Measurements from ENCODE around the gene OPRM1.

OPRM1 gene

DNA sequence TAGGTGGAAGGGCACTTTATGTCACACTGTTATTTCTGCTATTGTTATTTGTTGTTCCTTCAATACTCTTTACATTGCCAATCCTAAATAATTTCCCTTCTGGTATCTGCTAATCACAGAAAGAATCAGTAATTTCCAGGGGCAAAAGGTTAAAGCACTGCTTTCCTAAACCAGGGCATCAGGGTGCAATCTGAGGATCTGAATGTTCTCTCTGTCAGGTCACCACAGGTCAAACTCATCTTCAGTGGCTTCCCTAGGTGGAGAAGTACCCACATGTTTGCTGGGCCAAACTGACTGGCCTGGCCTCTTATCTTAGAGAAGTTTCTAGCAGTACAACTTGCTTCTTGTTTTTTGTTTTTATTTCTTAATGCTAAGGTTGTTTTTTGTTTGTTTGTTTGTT, 118.7 kb downstream of the OPRM1 start:
- Histone ChIP-seq H3K27me3 (ENCODE audit: control insufficient read depth, low read length) (peaks cover 5% of the 10 kb centered on the region; the same call in 1 of the 2 replicates), H3K27ac (ENCODE audit: low read depth, low read length) (no peak overlapping the region)

DNA sequence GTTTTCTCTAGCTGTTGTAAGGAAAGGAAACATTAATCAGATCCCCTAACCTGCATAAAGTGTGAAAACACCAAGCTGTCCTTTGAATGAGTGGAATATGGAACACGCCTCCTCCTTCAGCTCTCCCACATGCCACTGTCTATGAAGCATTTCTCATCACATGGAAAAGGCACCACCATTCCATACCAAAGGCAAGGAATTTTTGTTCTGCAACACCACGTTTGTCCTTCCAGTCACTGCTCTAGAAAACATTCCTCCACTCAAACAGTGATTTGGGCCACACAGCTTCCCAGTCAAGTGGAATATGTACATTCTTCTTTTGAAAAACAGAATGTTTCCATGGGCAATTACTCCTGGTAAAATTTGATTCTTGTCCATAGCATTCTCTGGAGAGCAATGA, 120.1 kb downstream of the OPRM1 start:
- TF ChIP-seq, protein P1, sequence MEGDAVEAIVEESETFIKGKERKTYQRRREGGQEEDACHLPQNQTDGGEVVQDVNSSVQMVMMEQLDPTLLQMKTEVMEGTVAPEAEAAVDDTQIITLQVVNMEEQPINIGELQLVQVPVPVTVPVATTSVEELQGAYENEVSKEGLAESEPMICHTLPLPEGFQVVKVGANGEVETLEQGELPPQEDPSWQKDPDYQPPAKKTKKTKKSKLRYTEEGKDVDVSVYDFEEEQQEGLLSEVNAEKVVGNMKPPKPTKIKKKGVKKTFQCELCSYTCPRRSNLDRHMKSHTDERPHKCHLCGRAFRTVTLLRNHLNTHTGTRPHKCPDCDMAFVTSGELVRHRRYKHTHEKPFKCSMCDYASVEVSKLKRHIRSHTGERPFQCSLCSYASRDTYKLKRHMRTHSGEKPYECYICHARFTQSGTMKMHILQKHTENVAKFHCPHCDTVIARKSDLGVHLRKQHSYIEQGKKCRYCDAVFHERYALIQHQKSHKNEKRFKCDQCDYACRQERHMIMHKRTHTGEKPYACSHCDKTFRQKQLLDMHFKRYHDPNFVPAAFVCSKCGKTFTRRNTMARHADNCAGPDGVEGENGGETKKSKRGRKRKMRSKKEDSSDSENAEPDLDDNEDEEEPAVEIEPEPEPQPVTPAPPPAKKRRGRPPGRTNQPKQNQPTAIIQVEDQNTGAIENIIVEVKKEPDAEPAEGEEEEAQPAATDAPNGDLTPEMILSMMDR (IDR thresholded peaks at IDR 0.05; ENCODE audit: low read depth, low read length, poor library complexity, severe bottlenecking) = no peak
- no peak for TF ChIP-seq EZH2phosphoT487 (IDR thresholded peaks at IDR 0.05; ENCODE audit: borderline replicate concordance, low read length)
- H3K27me3 ChIP-seq (ENCODE audit: control insufficient read depth, low read length) = peaks cover 5% of the 10 kb centered on the region; the same call in 1 of the 2 replicates
- no peaks in the 10 kb centered on the region for H3K36me3 ChIP-seq (ENCODE audit: control insufficient read depth, low read length)
- H3F3A ChIP-seq (ENCODE audit: control insufficient read depth, insufficient read depth) = no peaks in the 10 kb centered on the region
- no peaks in the 10 kb centered on the region for H3K4me1 ChIP-seq (ENCODE audit: control insufficient read depth, low read length)
- H3K4me2 ChIP-seq (ENCODE audit: low read length) = no peak overlapping the region
- no peaks in the 10 kb centered on the region for H4K20me1 ChIP-seq (ENCODE audit: control insufficient read depth, insufficient read depth, low read depth, low read length)
- H3K4me3 ChIP-seq (ENCODE audit: low read length) = no peak overlapping the region
- H3K79me2 ChIP-seq (ENCODE audit: control insufficient read depth, low read length) = no peaks in the 10 kb centered on the region
- no peak overlapping the region for H3K27ac ChIP-seq (ENCODE audit: low read depth, low read length)
- H3K9me3 ChIP-seq (ENCODE audit: control insufficient read depth, insufficient read depth, low read length) = no peaks in the 10 kb centered on the region
- no peaks in the 10 kb centered on the region; the same call in 1 of the 2 replicates for H3K9me2 ChIP-seq (replicated peaks; ENCODE audit: control insufficient read depth, low read length)

More for the DNA sequence above, 118.7 kb downstream of the OPRM1 start:
- no peaks in the 10 kb centered on the region for H3K79me2 ChIP-seq (ENCODE audit: control insufficient read depth, low read length)
- no peaks in the 10 kb centered on the region for H3K4me1 ChIP-seq (ENCODE audit: control insufficient read depth, low read length)
- H3K36me3 ChIP-seq (ENCODE audit: control insufficient read depth, low read length) = no peaks in the 10 kb centered on the region
- H3K4me3 ChIP-seq (ENCODE audit: low read length) = no peak overlapping the region
- no peaks in the 10 kb centered on the region; the same call in 1 of the 2 replicates for H3K9me2 ChIP-seq (replicated peaks; ENCODE audit: control insufficient read depth, low read length)
- H3F3A ChIP-seq (ENCODE audit: control insufficient read depth, insufficient read depth) = no peaks in the 10 kb centered on the region
- no peak overlapping the region for H3K4me2 ChIP-seq (ENCODE audit: low read length)
- no peaks in the 10 kb centered on the region for H3K9me3 ChIP-seq (ENCODE audit: control insufficient read depth, insufficient read depth, low read length)
- no peaks in the 10 kb centered on the region for H4K20me1 ChIP-seq (ENCODE audit: control insufficient read depth, insufficient read depth, low read depth, low read length)
- TF ChIP-seq EZH2phosphoT487 (IDR thresholded peaks at IDR 0.05; ENCODE audit: borderline replicate concordance, low read length) = no peak
- TF ChIP-seq, protein P1 (IDR thresholded peaks at IDR 0.05; ENCODE audit: low read depth, low read length, poor library complexity, severe bottlenecking) = no peak

DNA sequence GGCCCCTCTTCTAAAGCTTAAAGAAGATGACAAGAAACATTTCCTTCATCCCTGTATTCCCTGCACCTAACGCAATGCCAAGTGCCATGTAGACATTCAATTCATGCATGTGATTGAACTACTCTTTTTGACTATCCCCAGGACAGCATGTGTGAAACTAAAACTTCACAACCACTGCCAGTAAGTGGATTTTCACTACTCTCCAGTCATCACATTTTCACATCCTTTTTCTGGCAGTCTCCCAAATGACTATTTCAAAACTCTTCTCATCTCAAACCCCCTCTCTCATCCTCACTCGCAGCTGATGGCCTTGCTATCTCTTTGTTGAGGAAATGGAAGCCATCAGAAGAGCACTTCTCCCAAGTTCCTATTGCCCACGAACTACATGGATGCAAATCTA, 122.6 kb downstream of the OPRM1 start:
- no peaks in the 10 kb centered on the region; the same call in 1 of the 2 replicates for H3K9me2 ChIP-seq (replicated peaks; ENCODE audit: control insufficient read depth, low read length)
- H3K36me3 ChIP-seq (ENCODE audit: control insufficient read depth, low read length) = no peaks in the 10 kb centered on the region
- peaks cover 5% of the 10 kb centered on the region; the same call in 1 of the 2 replicates for H3K27me3 ChIP-seq (ENCODE audit: control insufficient read depth, low read length)
- H3K4me3 ChIP-seq (ENCODE audit: low read length) = no peak overlapping the region
- no peaks in the 10 kb centered on the region for H4K20me1 ChIP-seq (ENCODE audit: control insufficient read depth, insufficient read depth, low read depth, low read length)
- H3K79me2 ChIP-seq (ENCODE audit: control insufficient read depth, low read length) = no peaks in the 10 kb centered on the region
- H3F3A ChIP-seq (ENCODE audit: control insufficient read depth, insufficient read depth) = no peaks in the 10 kb centered on the region
- H3K4me2 ChIP-seq (ENCODE audit: low read length) = no peak overlapping the region
- H3K27ac ChIP-seq (ENCODE audit: low read depth, low read length) = no peak overlapping the region
- TF ChIP-seq EZH2phosphoT487 (IDR thresholded peaks at IDR 0.05; ENCODE audit: borderline replicate concordance, low read length) = no peak
- TF ChIP-seq, protein P1 (IDR thresholded peaks at IDR 0.05; ENCODE audit: low read depth, low read length, poor library complexity, severe bottlenecking) = no peak
- H3K9me3 ChIP-seq (ENCODE audit: control insufficient read depth, insufficient read depth, low read length) = no peaks in the 10 kb centered on the region
- H3K4me1 ChIP-seq (ENCODE audit: control insufficient read depth, low read length) = no peaks in the 10 kb centered on the region
